Activated CD4-positive, alpha-beta T cell treated with anti-CD3 and anti-CD28 coated beads, Interleukin-2, amount 50 U/mL, for 1 hour (primary cell): Measurements from ENCODE around the gene PODNL1.

Experiments
- DNase-seq: peaks from one replicate; pipeline ENCODE4 v3.0.0-alpha.2; 2020

Gene PODNL1

DNA sequence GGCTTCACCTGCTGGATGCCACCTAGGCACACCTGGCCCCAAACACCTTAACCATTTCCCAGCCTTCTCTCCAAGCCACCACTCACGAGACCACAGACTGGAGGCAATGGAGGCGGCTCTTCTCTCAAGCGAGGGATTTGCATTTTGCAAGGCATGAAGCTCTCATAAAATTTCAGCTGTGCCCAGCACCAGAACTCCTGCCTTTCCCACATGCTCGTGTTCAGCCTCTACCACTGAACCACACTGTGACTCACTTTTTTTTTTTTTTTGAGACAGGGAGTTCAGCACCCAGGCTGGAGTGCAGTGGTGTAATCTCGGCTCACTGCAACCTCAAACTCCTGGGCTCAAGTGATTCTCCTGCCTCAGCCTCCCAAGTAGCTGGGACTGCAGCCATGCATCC lies 50.7 kb downstream of the PODNL1 start:
- no peak for DNase-seq

DNA sequence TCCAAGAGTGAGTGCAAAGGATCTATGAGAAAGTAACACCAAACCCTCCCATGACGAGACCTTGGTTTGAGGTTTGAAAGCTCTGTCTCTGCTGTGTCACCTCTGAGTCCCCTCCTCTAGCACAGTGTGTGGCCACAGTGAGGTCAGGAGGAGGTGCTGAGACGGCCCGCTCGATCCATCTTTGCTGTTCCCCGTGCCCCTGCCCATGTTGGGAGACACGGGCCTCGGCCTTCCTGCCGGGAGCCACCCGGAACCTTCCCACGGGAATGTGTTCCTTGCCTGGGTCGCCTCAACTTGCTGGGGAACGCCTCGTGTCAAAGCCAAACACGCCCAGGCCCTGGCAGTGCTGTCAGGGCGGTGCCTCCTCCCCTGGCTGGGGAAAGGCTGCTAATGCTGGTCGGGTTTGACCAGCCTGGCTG lies 51.2 kb downstream of the PODNL1 start:
- no peak for DNase-seq

DNA sequence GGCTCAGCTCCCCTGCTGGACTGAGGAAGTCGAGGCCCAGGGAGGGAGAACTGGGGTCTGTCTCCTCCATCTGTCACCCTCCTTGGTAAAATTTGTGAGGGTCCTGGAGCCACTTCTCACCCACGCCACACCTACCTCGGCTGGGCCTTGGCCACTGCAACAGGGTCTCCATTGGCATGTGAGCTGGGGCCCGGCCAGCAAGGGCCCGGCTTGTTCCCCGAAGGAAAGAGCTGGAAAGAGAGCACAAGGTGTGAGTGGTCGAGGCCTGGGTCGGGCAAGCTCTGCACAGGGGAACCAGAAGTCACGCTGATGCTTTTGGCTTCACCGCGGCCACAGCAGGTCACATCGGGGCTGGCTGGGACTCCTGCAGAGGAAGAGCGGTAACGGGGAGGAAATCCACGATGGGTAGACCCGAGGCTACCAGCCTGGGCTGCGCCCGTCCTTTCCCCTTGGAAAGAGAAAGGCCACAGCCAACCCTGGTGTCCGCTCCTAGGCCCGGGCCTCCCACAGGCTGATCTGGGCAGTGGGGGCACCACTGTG lies 52.3 kb downstream of the PODNL1 start:
- DNase-seq: no peak

DNA sequence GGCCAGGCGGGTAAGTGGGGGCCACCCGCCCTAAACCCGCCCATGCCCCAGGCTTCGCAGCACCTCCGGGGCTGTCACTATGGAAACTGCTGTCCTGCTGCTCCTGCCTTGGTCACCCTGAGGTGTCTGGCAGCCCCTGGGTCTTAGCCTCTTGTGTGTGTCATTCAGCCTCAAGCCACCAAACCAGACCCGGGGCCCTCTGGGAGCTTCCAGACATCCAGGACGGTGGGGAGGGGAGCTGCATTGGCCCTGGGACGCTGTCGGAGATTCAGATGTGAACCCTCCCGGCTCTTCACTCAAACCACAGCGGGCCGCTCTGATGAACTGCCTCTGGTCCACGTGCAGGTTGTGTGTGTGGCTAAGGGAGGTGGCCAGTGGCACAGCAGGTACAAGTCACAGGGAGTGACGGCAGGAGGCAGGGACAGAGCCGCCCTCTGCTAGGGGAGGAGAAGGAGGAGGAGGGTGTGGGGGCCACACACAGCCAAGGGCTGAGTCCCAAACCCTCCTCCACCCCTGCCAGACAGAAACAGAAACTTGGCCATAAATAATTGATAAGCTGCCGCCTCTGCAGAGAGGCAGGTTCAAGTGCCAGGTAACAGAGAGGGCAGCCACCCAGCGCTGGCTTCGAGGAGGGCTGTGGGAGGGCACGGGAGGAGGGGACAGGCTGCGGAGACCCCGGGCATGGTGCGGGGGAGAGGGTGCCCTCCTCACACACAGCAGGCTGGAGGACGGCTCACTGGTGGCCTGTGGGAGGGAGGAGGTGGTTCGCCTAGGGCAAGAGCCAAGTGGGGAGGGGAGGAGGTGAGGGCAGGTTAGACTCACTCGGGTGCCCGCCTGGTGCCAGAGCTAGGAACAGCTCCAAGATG lies 53.3 kb downstream of the PODNL1 start:
- DNase-seq: no peak

DNA sequence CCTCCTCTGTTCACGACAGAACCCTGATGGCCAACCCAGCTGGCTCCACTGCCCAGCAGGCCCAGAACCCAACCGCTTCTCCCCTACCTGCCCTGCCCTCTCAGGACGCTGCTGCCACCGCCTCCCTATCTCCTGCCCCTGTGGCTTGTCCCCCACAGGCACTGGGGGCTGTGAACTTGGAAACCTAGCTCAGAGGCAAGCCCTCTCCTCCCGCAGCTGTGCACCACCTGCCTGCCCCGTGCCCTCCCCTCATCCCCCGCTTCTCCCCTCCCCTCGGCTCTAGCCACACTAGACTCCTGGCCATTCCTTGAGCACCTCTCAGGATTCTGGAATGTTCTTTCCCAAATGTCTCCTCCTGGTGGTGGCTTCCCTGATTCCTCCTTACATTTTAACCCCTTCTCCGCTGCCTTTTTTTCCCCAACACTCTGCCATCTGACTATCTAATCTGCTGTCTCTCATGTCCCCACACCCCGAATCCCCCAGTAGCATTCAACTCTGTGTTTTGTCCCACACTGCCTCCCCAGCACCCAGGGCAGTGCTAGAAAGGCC lies 54.6 kb downstream of the PODNL1 start:
- no peak for DNase-seq

DNA sequence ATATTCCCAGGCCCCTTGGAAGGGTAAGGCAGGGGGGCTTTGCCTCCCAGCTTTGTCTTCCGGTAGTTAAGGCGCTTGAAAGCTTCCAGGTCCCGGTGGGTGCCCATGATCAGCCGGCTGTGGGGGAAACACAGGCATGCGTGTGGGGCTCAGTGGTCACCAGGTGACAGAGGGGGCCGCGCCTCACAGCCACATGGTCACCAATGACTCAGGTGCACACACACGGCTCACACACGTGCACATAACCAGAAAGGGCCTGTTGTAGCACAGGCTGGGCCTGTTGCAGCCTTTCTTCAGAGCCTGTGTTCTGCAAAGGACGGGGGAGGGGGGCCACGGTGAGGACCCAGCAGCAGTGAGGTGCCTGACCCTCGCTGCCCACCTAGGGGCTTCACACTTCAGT lies 55.4 kb downstream of the PODNL1 start:
- no peak for DNase-seq

DNA sequence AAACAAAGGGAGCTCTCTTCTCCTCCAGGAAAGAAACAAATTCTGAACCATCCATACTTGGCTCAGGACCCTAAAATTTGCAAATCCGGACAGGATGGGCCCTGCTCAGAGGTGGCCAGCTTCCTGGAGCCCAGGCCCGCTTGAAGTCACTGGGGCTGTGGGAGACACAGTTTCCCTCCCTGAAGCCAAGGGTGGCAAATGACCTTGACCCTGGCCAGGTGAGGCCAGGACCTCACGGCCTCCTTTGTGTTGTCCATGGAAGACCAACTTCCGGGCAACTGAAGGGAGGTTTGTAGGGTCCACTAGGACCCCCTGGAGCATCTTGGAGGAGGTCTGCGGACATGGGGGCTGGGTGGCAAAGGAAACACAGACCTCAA lies 55.8 kb downstream of the PODNL1 start:
- no peak for DNase-seq

DNA sequence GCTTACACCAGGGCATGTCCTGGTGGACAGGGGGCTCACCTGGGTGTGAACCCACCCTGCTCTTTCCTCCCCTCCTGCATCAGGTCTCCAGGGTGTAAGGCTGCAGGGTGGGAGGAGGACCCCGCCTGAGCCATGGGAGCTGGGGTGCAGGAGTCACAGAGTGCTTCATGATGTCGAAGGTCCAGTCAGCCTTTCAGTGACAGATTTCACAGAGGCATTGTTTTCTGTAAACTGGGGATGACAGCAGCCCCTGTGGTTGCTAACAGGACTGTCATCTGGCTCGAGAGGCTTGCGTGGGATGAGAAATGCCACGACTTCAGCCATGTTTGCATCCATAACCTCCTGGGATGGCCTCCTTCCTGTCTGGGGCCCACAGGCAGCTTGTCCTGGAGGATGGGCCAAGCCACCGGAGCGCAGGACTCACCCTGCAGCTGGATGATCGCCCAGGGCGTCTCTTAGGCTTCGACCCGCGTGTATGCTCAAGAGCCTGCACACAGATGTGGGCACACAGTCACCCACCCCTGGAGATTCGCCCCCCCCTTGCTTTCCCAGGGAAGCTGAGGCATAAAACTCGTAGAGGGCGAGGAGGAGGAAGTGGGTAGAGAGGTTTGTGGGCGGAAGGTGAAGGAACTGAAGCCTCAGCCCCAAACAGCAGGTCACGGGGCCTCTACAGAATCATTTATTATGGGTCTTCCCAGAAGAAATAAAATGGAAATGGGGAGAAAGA lies 56.4 kb downstream of the PODNL1 start:
- DNase-seq: no peak

DNA sequence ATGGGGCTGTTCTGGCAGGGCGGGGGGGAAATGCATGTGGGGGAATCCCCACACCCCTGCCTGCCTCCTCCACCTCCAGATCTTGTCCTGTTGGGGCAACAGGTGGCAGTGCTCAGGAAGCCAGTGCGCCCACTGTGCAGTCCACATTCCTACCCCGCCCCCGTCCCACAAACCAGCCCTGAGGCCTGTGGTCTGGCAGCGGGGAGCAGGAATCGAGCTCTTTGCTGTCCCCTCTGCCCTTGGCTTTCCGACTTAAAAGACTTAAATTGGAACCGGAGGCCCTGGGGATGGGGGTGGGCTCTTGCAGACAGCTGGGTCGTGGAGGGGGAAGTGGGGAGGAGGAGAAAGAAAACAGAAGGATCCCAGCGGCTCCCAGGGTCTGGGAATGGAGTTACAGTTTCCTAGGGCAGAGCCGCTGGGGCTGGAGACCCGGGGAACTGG lies 56.9 kb downstream of the PODNL1 start:
- no peak for DNase-seq
